HG03457 (cell line): ENCODE results near the gene IMPA2.

Experiments
- ATAC-seq: cut with Tn5 transposase; IDR thresholded peaks from one replicate; pipeline ENCODE4 v1.9.1; 2021; ENCODE audit warnings: moderate number of reproducible peaks; ENCODE audit not compliant: unreplicated experiment

Gene IMPA2

DNA sequence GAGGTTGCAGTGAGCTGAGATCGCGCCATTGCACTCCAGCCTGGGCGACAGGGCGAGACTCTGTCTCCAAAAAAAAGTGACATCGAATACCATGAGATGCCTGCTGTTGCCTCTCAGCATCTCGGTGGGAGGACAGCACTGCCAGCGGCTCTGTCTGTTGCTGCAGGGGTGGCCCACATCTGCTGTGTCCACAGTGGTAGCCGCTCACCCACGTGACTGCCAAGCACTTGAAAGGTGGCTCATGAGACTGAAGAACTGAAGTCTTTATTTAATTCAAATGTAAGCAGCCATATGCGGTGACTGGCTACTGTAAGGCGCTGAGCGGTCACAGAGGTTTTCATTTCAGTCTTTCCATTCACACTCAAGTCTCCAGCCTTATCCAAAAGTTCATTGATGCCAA lies 25.8 kb downstream of the IMPA2 start:
- no peak for ATAC-seq

DNA sequence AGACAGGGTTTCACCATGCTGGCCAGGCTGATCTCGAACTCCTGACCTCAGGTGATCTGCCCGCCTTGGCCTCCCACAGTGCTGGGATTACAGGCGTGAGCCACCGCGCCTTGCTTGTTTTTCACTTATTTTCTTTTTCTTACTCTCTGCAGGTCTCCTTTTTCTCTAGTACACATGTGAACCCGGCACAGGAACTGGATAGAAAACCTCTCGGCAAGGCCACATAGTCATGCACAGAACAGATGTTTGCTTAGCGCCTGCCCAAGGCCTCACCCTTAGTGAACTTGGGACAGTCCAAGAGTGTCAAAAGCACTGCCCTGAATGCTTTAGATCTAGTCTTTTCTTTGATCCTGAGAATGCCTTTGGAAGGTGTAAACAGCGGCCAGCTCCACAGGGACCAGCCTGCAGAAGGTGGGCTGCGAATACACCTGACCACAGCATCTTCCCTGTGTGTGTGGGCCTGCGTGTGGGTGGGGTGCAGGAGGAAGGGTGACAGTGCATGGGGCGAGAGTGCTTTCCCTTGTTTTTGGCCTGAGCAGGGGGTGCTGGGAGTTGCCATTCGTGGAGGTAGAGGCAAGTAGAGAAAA lies 27.0 kb downstream of the IMPA2 start:
- no peak for ATAC-seq

DNA sequence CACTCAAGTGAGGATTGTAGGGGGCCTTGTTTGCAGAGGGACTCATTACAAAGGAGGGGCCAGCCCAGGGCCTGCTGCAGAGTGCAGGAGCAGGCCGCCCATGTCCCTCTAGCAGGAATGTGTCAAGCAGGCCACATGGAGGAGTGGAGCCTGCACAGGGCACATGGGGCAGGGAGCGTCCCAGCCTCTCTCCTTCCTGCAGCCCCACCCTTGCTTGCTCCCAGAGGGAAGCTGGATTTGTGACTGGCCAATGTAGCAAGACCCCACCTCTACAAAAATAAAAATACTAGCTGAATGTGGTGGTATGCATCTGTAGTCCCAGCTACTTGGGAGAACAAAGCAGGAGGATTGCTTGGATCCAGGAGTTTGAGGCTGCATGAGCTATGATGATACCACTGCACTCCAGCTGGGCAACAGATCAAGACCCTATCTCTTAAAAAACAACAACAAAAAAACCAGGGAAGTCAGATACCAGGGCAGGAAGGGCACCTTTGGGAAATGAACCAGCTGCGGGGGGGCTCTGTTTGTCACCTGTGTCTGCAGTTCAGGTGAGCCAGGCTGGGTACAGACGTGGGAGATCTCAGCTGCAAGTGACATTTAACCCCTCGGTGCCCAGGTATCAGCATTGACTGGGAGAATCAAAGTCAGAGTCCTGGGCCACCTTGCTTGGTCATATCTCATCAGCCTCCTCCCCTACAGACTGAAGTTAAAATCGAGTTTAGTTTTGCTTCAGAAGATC lies 27.7 kb downstream of the IMPA2 start:
- no peak for ATAC-seq

DNA sequence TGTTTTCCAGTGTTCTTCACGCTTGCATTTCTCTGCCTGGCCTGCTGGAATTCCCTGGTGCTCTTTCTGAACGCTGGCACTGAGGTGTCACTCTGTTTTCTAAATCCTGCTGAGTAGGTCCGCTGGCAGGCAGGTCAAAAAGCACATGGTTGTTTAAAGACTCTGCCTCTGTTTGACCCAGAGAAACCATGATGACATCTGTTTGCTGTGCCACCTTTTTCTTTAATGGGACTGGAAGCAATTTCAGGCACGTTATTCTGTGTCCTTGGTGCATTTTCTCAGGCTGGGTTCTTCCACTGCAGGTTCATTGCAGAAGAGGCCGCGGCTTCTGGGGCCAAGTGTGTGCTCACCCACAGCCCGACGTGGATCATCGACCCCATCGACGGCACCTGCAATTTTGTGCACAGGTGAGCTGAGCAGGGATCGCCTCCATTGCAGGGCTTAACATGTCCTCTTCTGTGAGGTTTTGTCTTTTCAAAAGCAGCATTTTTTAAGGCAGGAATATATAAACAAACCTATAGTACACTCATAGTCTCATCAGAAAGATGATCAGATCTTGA lies 28.4 kb downstream of the IMPA2 start:
- no peak for ATAC-seq

DNA sequence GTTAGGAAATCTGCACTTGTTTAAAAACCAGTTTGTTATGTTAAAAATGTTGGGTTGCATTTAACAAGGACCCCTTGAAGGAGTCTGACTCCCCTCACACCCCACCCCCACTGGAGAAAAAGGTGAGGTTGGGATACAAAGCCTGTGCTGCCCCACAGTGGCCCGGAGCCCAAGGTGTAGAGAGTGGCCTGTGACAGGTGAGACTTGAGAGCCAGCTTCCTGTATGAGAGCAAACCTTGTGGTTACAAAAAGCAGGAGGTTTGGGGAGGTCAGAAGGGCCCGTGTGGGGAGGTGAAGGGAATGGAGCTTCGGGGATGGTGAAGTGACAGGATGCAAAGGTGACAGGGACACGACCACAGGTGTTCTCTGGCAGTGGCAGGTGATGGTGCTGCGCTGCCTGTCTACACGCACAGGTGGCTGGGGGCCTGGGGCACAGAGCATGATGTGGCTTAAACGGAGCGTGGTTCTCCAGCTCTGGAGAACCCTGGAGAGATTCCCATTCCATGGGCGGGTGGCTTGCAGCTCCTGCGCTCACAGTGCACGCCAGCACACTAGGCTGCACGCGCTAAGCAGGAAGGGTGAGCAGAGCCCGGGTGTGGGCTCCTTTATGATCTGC lies 29.0 kb downstream of the IMPA2 start:
- ATAC-seq, result no peak

DNA sequence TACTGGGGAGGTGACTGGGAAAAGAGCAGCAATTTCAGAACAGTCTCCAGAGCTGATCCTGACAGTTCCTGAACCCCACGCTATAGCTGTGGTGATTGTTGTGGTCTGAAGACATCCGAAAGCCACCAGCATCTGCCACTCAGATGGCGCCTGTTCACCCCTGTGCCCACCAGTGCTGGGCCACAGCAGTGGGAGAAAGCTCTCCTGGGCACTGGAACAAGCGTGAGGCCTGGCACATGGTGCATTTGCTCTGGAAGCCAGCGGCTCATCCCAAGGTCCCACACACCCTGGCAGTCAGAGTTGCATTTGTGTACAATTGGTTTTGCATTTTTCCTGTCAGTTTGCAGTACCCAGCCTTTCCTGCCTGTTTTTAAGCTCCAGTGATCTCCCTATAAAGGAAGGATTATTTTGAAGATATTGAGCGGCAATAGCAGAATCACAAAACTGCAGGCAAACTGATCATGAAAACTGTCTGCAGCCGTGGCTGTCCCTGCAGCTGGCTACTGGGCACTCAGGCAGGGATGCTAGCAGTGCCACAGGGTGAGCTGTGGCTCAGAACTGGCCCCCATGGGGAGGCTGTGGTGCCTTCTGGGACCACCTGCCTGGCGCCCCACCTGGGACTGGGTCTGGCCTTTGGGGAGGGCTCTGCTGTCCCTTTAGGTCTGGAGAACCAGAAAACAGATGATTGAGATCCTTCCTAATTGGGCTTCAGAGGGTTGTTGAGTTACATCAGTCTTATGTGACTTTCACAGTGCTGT lies 30.1 kb downstream of the IMPA2 start:
- no peak for ATAC-seq

DNA sequence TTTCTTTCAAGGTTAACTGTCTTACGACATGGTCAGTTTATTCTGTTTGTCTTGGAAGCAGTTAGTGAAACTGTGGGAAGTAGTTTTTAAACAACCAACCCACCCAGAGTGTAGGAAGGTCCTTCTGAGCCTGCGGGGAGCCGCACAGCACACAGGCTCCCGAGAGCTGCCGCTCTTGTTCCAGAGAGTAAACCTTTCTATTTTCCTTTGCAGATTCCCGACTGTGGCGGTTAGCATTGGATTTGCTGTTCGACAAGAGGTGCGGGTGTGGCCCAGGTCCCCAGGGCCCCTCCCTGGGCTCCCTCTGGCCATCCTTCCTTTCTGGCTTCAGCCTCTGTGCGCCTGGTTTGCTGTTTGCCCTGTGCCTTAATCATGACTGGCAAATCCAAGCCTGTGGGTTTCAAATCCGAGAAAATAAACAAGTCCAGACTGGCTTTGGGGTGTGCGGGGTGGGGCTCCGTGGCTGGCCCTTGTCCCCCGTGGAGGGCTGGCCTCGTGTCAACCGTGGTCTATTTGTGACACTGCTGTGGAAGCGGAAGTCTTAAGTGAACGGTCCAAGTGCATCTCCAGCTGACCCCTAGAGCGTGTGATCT lies 30.7 kb downstream of the IMPA2 start:
- ATAC-seq, result no peak

DNA sequence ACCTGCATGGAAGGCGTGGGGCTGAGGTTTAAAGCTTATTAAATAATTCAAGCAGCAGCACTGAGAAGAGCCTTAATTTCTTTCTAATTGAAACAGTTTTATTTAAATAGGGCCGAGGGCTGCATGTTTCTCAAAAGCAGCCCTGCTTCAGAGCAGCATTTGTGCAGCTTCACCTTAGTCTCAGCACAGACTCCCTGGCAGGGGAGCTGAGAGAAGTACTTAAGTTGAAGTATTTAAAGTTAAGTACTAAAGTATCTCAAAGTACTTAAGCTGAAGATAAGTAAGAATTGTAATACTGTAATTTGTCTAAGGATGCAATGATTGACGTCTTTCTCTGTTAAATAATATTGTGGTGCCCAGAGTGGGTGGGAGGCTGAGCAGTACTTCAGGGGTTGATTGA lies 31.4 kb downstream of the IMPA2 start:
- no peak for ATAC-seq

DNA sequence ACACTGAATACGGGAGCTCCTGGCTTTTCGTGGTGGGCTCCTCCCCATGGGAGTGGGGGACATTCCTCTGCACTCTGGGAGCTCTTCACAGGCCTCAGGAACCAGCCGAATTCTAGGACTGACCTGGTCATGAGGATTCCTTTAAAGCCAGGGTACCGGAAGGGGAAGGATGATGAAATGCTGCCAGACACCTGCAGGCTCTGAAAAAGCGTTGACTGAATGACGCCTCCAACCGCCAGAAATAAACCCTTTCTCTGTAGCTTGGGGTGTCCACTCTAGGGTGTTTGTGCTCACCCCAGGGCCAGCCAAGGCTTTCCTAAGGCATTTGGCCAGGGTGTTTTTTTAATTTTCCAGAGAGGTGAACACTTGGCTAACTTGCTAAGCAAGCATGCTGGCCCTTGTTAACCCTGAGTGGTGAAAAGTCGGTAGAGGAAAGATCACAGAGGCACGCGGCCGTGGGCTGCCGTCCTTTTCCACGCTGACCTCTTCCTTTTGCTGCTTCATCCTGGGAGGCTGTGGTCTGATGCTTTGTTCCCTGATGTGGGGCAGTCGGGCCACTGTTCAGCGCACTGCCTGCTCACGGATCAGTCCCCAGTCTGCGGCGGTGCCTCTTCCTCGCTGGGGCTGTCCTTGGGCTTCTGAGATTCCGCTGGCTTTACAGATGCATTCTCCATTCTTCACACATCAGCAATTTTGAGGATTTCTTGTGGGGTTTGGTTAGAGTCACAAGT lies 32.0 kb downstream of the IMPA2 start:
- no peak for ATAC-seq

DNA sequence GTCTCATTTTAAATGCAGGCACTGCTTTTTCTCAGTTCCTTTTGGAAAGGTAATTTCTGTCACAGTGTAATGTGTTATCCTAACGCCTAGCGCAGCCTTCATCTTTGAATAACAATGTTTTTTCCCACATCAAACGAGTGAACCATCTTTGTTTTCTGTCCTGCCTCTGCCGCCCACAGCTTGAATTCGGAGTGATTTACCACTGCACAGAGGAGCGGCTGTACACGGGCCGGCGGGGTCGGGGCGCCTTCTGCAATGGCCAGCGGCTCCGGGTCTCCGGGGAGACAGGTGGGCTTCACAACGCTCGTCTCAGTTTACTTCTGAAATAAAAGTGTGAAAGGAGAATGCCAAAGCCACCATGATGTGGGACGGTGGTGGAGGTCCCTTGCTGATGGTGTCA lies 32.8 kb downstream of the IMPA2 start:
- no peak for ATAC-seq

DNA sequence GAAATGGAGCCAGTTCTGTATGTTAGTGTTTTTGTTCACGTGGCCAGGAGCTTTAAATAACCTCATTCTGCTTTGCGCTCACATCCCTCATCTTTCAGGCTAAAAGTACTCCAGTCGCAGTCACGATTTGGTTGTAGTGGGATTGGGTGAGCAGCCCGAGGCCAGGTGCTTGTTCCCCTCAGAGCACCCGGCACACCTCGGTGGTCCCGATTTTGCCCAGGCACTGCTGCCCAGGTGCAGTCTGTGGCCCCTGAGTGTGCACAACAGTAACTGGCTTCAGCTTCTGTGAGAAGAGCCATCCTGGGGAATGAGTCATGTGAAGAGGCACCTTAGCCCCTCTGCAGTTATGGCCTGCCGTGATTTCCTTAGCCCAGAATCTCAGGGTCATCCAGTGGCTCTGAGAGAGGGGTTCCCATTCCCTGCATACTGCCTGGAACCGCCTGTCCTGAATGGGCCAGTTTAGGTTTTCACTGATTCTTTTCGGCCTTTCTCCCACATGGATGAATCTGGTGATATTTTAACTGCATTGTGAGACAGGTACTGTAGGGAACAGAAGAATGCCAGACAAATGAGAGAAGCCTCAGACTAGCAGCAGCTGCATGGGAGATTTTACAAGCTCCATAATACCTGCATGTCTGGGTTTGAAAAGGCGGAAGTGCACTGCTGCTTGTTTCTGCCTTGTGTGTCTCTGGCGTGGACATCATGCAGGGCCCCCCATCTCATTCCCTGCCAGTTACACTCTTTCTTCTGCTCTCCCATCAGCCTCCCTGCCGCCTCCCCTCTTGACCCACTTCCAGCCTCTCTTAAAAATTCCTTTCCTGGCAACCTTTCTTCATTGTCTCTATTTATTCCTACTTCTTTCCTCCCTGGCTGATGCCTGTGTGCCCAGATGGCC lies 33.5 kb downstream of the IMPA2 start:
- ATAC-seq, result no peak

DNA sequence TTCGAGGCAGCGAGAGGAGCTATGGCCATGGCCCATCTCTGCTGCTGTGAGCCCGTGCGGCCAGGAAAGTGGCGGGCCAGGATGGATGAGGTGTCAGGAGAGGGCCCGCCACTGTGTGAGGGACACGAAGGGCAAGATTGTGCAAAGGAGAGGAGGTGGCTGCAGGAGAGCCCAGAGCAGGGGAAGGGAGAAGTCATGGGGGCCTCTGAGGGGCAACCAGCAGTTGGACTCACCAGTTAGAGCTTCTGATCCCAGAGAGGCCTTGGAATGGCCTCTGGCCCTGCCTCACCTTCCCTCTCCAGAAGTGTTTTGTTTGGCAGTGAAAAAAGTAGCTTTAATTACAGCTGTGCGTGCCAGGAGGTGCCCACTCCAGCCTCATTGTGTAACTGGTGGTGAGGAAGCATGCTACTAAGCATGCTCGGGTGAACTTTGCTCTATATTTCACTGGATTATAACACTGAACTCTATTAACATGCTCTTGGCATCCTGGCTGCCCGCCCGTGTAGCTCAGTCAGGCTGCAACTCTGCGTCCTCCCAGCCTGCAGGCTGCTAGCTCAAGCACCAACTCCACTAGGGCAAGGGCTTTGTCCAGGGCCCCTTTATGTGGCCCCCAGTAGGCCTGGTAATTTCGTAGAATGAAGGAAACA lies 34.2 kb downstream of the IMPA2 start:
- ATAC-seq, result no peak

DNA sequence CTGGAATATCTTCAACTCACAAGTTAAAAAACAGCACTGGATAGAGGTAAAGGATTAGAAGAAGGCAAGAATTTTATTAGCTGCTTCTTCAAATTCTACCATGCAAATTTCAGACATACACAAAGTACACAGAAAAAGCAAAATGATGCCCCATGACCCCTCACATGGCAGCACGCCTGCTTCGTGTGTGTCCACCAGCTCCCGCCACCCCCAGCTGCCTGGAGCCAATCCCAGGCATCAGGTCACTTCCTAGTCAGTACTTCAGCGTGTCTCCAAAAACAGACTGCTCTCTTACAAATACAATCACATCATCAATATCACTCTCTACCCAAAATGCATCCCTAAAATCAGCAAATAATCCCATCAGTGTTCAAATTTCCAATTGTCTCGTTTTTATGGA lies 35.8 kb downstream of the IMPA2 start:
- no peak for ATAC-seq

DNA sequence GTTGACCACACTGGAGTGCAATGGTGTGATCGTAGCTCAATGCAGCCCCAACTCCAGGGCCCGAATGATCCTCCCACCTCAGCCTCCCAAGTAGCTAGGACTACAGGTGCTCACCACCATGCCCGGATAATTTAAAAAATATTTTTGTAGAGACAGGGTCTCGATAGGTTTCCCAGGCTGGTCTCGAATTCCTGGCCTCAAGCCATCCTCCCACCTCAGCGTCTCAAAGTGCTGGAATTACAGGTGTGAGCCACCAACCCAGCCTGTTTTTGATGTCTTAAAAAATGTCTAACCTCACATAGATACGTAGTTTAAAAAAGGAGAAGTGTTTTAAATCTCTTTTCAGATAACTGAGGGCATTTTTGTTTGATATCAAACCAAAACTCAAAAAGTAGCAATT lies 37.6 kb downstream of the IMPA2 start:
- ATAC-seq, result no peak

DNA sequence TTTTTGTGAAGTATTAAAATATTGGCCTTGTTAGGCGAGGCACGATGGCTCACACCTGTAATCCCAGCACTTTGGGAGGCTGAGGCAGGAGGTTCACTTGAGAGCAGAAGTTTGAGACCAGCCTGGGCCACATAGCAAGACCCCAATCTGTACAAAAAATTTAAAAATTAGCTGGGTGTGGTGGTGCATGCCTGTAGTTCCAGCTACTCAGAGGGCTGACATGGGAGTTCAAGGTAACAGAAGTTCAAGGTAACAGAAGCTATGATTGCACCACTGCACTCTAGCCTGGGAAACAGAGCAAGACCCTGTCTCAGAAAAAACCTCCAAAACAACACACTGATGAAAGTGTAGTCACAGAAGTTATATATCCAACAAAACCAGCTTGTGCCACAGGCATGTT lies 39.8 kb downstream of the IMPA2 start:
- no peak for ATAC-seq

DNA sequence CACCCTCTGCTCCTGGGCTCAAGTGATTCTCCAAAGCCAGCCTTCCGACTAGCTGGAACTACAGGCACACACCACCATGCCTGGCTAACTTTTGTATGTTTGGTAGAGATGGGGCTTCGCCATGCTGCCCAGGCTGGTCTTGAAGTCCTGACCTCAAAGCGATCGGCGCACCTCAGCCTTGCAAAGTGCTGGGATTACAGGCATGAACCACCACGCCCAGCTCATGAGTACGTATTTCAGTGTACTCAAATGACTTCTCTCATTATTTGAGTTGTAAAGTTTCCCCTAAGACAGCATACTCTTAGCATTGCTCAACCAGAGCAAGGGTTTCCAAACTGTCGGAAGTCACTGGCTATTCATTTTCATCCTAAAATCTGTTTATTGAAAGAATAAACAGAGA lies 40.3 kb downstream of the IMPA2 start:
- no peak for ATAC-seq

DNA sequence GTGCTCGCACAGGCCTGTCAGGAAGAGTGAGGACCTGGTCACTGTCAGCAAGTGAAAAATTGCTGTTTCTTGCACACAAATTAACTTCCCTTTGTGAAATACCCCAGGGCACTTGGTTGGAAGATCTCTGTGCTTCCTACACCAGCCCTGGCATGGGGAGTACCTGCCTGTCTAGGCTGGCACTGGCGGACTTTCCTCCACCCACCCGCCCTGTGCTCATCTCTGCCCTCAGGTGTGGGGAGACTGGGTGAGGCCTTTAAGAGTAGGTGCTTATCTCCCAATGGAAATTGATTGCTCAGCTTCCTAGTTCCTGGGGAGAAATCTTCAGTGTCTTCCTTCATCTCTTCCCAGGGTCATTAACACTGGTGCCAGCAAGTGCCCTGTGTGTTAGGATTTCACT lies 42.1 kb downstream of the IMPA2 start:
- no peak for ATAC-seq

DNA sequence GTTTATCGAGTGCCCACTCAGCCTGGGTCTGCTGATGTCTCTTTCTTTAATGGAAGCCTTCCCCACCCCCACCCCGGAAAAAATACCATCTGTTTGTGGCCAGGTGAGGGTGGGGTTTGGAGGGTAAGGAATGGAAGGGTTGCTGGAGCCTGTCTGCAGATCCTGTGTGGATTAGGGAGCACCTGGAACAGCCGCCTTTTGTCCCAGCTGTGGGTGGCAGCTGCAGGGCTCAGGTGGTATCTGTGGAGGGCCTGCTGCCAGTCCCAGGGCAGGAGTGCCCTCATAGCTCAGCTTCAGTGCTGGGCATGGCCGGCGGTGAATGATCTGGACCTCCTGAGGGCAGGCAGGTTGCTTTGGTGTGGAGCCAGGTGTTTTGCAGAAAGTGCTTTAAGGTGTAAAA lies 45.3 kb downstream of the IMPA2 start:
- no peak for ATAC-seq

DNA sequence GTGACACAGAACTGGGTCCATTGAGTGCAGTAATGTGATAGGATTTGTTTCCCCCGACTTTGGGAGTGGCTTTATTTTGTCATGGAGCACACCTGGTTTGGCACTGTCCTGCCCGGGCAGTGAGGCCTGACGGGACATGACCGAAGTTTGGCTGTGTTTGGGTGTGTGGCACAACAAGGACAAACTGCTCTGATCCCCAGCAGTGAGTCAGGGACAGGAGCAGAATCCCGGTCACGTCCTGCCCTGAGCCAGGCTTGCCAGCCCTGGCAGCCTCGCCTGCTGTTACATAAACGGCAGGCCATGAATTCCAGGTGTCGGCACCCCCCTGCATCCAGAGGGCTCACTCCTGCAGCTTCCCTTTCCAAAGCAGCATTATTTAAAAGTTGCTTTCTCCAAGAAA lies 45.7 kb downstream of the IMPA2 start:
- ATAC-seq, result no peak
